Esophagus mucosa (tissue), 1 donor: ENCODE measurements around the gene POU3F3. TPM values are rescaled to one million over a fixed set of nuclear protein-coding genes. Genes with fewer than 3 reads are reported as not detected.

ENCODE experiments used
- ATAC-seq: fragments of 200-7000 bp; cut with Tn5 transposase; one replicate; pipeline ENCODE4 v1.9.1; 2020
- total RNA-seq: library from RNA; stranded (reverse); gene quantifications from one replicate; pipeline ENCODE4 v1.2.4, GENCODE V29; 2023
- donor health status: DM: yes; HTN: yes; CAD: no.

The POU3F3 gene
- total RNA-seq, 1 donor from 2014 or later, result not detected

DNA sequence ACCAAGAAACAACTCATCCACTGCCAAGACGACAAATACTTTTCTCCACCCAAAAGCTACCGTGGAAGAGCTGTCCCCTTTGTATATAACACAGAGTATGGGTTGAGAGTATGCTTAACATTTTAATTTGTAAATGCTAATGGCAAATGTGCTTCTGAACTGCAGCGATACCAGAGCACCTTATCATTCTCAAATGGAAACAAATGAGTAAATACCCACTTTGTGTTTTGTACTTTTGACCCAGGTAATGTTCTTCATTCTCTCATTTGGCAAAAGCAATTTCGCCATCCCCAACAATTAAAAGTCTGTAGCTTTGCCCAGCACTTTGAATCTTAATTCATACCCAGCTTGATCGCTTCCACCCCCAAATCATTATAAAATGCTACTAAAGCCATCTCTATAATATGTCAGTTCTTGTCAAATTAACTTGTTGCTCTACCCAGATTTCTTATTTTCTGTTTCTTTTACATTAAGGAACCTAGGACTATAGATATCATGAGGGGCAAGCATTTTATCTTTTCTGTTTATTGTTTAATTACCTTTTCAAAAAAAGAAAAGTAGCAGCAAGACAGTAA is 6.2 kb upstream of the POU3F3 start:
- no peak for ATAC-seq

DNA sequence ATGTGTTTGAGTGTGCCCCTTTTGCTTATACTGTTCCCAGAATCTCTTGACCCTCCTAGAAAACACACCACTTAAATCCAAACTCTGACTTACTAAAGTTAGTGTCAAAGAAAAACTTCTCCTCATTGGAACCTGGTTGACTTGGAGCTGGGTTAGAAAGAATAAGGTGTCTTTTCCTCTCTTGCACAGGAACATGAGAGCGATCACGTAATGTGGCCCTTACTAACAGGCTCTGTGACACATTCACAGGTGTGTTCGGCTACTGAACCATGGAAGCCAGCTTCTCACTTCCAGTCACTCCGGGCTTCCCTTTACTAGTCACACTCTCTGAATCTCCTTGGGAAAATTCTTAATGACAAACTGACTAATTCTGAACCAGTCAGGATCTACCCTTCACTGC is 5.4 kb upstream of the POU3F3 start:
- ATAC-seq, result no peak

DNA sequence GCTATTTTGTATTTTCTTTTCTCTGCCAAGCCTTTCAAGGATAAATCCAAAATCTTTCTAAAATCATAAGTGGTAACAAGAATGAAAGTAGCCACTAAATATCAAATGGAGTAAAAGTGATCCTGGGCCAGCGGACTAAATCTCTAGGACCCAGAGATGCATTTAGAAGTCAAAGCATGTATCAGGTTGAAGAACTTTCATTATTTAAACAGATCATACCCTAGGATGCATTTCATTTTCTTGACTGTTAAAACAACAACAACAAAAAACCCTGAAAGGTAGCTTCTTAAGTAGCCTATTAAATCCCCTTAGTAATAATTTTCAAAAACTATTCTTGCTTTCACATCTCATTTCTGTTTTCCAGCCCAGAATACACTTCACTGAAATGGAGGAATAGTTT is 4.8 kb upstream of the POU3F3 start:
- no peak for ATAC-seq

DNA sequence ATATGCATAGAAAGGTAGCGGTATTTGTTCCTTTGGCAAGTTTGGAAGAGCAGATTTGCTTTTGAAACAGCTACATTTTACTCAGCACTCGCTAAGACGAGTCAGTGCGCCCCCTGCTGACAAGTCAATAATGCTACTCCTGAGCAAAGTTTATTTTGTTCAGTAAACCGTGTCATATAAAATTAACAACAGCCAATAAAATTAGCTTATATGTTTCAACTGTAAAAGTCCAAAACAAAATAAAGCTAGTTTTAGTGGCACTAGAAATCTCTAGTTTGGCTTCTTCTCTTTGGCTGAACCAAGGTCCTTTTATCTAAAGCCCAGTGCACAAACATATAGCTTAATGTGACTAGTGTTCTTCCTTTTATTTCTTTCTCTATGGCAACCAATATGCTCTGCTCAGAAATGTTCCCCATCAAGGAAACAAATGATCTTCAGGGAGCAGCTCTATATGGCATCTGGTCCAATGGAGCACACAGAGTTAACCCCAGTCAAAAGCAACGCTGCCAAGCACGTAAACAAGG is 4.2 kb upstream of the POU3F3 start:
- ATAC-seq, result peak; percentile 33

DNA sequence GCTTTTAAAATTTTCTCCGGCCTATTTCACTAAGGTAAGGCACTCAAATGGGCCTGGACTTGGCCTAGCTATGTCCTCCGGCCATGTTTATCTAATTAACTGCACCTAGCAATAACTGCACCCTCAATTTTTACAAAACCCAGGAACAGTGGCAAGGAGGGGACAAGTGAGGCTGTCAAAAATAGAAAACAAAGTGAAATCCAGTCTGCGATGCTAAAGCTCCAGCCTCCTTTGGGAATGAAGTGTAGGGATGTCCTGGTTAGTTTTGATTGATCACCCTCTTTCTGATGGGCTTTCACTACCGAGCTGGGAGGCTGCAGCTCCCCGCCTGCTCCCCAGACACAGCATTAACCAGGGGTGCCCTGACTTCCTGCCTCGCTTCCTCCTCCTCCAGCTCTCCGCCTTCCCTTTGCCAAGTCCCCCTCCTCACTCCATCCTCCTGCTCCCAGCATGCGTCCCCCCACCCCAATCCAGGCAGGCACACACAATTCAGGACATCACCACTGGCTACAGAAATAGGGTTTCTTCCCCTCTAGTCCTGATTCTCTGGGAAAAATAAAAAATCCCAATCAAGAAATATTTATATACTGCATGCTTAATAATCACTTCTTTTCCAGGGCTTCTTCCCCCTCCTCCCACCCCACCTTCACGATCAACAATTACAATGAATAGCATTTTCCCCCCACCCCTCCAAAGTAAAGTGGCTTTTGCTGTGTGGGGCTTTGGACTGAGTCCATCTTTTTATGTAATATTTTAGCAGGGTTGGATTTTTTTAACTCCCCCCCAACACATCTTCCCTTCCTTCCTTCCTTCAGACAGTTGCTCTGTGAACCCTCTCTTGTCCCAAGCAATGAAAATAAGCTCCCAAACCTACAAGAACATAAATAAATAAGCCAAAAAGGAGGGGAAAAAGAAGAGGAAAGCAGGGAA is 3.3 kb upstream of the POU3F3 start:
- no peak for ATAC-seq

DNA sequence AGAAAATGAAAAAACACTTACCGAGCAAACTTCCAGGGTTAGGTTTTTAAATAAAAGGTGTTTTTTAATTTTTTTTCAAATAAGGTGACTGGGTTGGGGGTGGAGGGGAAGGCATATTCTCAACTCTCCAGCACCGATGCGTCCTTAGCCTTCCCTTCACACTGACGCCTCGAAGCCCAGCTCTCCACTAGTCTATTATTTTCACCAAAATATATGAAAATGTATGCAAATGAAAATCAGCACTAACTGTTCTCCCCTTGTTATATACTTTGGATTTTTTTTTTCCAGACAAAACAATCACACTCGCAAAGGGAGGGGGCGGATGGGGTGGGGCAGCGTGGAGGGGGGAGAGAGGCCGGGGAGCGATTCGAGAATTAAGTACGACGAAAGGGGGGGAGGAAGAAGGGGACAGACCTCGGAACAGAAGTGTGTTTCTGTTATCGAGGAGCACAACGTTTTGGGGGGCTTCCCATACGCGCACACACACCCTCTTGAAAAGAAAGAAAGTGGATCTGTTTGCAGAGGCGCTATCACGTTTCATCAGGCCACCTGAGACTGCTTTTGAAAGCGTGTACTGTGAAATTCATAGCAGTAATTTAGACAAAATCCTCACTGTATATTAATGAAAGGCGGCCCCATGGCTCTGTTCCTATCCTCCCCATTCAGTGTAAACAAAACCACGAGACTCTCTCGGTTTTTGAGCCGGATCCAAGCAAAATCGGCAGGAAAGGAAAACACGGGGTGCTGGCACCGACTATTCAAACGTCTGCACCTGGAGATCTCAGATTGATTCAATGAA is 2.4 kb upstream of the POU3F3 start:
- ATAC-seq, result no peak

DNA sequence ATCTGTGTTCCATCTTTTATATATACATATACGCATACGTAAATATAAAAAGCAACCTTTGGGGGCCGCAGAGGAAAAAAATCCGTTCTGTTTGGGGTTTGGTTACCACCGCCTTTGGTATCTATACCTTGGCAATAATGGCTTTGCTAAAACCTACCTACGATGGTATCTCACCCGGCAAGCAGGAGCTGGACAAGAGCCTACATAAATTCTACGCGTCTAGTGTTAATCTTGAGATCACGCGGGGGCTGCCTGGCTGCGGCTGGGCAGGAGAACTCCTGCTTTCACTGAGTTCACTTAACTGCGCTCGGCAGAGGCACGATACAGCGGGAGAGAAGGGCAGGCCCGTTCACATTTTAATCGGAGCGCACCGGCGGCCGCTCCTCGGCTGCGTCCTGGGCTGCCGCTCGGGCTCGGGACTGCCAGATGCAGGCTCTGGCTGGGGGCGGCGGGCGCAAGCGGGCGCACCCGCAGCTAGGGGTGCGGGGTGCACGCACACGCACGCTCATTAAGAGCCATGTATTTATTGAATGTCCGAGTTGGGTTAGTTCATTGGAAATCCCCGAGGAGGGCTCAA is 1.7 kb upstream of the POU3F3 start:
- ATAC-seq, result no peak

DNA sequence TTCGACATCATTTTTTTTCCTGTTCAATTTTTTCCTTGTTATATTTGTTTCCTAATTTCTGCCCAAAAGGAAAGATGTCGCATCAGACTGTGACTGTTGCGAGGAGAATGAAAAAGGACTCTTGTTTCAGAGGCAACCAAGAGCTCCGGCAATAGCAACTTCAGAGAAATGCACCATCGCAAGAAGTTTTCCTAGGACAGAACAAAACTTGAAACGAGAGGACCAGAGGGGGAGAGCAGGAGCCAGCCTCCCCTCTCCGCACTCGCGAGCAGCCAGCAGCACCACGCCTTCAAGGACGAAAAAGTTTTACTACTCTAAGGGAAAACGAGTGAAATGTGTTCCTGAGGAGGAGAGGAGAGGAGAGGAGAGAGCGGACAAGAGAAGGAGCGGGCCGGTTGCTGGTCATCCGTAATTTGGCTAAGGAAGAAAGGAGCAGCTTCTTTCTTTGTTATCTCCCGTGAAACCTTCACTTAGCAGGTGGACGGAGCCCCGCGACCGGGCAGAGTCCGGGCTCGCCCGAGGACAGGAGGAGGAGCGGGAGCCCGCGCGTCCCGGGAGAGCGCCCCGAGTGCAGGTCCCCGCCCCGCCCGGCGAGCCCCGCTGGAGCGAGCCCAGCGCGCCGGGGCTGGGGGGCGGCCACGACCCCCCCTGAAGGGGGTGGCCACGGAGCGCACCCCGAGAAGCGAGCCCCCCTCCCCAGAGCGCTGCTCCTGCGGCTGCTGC is 744 bp downstream of the POU3F3 start:
- no peak for ATAC-seq

DNA sequence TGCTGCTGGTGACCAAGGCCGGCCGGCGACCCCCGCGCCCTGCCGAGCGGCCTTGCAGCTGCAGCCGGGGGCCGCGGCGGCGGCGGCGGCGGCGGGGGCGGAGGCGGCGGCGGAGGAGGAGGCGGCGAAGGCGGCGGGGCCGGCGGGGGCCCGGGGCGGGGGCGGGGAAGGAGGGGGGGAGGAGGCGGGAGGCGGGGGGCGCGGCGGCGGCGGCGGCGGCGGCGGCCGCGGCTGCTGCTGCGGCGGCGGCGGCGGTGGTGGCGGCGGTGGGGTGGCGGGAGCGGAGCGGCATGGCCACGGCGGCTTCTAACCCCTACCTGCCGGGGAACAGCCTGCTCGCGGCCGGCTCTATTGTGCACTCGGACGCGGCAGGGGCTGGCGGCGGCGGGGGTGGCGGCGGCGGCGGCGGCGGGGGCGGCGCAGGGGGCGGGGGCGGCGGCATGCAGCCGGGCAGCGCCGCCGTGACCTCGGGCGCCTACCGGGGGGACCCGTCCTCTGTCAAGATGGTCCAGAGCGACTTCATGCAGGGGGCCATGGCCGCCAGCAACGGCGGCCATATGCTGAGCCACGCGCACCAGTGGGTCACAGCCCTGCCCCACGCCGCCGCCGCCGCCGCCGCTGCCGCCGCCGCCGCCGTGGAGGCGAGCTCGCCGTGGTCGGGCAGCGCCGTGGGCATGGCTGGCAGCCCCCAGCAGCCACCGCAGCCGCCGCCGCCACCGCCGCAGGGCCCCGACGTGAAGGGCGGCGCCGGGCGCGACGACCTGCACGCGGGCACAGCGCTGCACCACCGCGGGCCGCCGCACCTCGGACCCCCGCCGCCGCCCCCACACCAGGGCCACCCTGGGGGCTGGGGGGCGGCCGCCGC is 1.5 kb downstream of the POU3F3 start:
- ATAC-seq, result no peak

DNA sequence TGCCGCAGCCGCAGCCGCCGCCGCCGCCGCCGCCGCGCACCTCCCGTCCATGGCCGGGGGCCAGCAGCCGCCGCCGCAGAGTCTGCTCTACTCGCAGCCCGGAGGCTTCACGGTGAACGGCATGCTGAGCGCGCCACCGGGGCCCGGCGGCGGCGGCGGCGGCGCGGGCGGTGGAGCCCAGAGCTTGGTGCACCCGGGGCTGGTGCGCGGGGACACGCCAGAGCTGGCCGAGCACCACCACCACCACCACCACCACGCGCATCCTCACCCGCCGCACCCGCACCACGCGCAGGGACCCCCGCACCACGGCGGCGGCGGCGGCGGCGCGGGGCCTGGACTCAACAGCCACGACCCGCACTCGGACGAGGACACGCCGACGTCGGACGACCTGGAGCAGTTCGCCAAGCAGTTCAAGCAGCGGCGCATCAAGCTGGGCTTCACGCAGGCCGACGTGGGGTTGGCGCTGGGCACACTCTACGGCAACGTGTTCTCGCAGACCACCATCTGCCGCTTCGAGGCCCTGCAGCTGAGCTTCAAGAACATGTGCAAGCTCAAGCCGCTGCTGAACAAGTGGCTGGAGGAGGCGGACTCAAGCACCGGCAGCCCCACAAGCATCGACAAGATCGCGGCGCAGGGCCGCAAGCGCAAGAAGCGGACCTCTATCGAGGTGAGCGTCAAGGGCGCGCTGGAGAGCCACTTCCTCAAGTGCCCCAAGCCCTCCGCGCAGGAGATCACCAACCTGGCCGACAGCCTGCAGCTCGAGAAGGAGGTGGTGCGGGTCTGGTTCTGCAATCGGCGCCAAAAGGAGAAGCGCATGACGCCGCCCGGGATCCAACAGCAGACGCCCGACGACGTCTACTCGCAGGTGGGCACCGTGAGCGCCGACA is 2.4 kb downstream of the POU3F3 start:
- no peak for ATAC-seq

DNA sequence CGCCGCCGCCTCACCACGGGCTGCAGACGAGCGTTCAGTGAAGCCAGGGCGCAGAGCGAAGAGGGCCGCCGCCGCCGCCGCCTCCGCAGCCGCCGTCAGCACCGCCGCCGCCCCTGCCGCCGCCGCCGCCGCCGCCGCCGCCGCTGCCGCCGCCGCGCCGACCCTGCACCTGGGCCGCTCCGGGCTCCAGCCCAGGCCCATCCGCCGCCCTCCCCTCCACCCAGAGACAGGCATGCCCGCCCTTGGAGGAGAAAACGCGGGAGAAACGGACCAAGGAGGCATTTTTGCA is 3.0 kb downstream of the POU3F3 start:
- no peak for ATAC-seq

DNA sequence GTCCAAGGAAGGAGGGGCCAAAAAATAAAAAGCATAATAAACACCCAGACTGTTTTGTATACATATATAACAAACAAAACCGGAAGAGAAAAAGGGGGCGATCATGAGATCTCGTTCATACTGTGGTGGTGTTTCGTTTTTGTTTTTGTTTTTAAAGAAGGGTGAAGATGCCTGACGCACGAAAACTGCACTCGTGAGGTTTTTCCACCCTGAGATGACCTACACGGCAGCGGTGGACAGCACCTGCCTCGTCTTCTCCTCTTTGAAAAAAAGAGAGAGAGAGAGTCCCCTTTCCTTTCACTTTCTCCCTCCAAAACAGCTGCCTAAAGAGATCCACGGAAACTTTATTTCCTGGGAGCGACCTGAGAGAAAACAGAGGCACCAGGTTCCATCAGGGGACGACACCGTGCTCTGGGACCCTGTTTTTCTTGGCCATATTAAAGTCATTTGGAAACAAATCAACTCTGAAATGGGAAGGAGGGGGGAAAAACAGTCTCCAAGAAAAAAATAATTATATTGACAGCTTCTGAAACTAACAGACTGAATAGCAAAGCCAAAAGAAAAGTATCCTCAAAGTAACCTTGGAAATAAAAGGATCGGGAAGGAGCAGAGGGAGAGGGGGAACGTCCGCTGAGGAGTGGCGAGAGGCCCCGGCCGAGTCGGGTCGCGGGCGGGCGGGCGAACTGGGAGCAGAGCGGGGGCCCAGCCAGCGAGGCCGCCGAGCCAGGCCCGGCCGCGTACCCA is 3.5 kb downstream of the POU3F3 start:
- no peak for ATAC-seq

DNA sequence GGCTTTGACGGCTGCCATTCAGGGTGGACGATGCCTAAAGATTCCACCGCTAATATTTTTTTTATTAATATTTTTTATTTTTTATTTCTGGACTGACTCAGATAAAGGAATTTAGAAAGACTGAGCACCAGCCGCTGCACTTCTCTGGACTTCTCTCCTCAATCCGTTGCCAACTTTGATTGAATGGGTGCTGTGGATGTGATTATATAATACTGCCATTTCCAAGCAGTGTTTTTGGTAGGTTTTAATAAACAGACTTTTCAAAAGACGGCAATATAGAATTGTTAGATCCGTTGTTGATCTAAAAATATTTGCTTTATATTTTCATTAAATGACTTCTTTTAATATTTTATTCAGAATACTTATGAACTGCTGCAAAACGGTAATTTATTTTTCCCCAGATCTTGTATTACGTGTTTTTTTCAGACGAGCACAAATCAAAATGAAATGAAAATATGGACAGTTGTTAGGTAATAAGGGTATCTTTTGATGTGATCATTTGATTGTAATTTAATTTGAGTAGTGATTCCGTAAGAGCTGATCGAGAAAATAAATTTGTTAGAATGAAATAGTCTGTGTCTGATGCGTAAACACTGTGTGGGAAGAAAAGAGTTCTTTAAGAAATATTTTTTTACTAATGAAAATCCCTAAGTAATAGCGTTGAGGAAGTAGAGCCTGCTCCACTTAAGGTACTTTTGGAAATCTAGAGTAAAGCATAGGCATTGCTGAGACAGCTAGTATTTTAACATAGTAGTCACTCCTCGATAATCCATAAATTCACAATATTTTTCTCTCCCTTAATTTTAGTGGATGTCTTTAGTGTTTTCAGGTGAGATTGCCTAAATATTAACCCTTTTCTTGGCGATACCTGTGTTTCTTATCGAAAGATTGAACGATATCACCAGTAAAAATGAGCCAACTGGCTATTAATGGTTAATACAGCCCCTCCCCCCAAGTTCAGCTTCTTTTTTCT is 4.4 kb downstream of the POU3F3 start:
- ATAC-seq, result no peak

DNA sequence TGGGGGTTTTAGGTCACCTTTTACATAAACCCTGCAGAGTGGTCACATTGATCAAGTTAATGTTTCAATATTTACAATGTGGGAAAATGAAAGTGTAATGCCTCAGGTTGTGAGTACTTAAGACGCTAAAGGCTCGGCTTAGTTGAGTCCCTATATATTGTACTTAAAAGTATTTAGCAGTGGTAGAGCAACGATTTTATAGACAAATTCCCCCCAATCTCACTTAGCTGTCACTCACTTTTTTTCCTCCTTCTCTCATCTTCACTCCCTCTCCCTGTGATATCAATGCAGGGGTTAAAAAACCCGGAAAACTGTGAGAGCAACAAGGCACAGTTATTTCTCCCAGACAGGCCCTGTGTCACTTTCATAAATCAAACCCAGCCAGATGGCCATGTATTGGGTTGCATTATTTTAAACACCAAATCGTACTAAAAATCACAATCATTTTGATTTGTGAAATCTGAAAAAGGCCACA is 5.4 kb downstream of the POU3F3 start:
- ATAC-seq, result no peak

DNA sequence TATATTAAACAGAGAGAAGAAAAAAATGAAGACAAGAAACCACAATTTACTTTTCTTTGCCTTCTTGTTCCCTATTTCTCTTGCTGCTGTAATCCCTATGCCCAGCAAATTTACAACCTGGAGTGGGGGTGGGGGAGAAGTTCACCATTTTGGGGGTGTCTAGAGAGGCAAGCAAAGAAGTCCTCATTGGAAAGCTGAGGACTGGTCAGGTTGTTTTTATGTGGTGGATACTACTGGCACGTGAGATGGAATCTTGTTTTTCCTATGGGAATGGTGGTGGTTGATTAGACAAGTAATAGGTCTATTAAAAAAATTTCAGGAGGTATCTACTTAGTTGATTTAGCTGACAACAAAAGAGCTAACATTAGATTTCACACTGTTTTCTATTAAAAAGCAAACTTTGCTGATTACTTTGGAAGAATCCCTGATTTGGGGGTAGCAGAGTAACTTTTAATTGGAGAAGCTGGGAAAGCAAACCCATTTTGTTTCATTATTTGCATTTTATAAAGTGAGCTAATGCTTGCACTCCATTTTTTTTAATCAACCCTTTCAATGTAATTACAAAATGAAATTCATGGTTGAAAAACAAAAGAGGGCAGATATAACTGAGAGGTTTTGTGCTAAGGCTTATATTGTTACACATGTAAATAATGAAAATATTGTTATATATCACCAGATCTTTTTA is 6.0 kb downstream of the POU3F3 start:
- no peak for ATAC-seq

DNA sequence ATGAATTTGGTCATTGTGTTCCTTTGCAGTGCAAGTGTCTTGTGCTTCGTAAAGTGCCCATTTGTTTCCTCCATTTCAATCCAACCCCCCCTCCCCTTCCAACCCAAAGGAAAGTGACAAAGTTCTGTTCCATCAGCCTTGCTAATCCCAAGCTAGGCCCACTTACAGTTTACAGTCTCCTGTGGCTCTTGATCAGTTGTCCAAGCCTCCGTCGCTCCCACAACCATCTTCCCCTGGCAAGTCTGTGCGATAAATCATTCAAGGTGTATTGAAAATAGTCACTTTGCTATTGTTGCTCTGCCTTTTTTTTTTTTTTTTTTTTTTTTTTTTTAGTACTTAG is 6.5 kb downstream of the POU3F3 start:
- no peak for ATAC-seq

DNA sequence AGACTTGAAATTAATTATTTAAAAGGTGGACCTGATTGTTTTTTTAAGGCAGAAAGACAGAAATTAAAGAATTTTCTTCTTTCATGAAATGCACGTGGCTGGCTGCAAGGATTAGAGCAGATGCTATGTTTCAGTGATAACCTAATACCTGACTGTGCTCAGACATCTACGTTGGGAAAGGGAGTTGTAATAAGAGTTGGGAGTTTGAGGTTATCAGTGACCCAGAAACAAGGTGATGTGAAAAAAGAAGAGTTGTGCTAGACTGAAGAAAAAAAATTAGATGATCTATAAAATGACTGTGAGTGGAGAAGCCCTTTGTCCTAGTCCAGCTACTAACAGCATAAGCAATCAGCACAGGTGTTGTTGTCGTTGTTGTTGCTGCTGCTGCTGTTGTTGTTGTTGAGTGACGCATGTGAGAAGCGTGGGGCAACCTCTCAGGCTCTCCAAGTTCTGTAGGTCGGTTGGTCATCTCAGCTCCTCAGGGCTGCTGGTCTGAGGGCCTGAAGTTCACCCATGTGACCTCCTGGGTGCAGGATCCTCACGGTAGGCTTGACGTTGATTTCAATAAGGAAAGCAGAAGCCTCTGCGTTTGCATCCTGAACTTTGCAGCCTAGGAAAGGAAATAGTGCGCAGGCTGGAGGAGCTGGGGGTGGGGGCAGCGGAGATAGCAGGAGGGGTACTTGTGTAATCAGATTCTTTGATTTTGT is 7.6 kb downstream of the POU3F3 start:
- ATAC-seq, result no peak
